Kidney (tissue), 14 donors: ENCODE measurements around the gene ISG15. TPM values are rescaled to one million over a fixed set of nuclear protein-coding genes. Genes with fewer than 3 reads are reported as not detected.

Experiments
- DNase-seq, 5 donors: peaks; one replicate each; pipeline ENCODE4 v3.0.0-alpha.2; 2013 to 2020
- FAIRE-seq: peaks from 2 replicates; lab custom pipeline; 2012; peaks lifted over from hg19 to GRCh38; lab: Jason Lieb, UNC
- H3K27ac ChIP-seq, 2 donors: one replicate each; pipeline ENCODE4 v1.7.0; 2013; ENCODE audit warnings: low read depth in 2 of 2, low read length in 2 of 2, inconsistent platforms in 1 of 2
- H3K27me3 ChIP-seq: one replicate; pipeline ENCODE4 v1.7.1; 2013; ENCODE audit warnings: low read length, inconsistent platforms; ENCODE audit not compliant: control insufficient read depth, insufficient read depth
- H3K36me3 ChIP-seq, 3 donors: one replicate each; pipeline versions ENCODE4 v1.7.0 to v1.7.1; 2013; ENCODE audit warnings: low read length in 3 of 3, control low read depth in 1 of 3, inconsistent platforms in 1 of 3; ENCODE audit not compliant: insufficient read depth in 3 of 3, control insufficient read depth in 2 of 3
- H3K4me1 ChIP-seq, 3 donors: one replicate each; pipeline versions ENCODE4 v1.7.0 to v1.7.1; 2013; ENCODE audit warnings: low read length in 3 of 3, inconsistent platforms in 1 of 3, low read depth in 1 of 3; ENCODE audit not compliant: control insufficient read depth in 2 of 3, insufficient read depth in 2 of 3
- H3K4me3 ChIP-seq, 3 donors: one replicate each; pipeline versions ENCODE4 v1.7.0 to v1.8.1; 2013; ENCODE audit warnings: low read length in 3 of 3, control low read depth in 1 of 3, inconsistent platforms in 1 of 3
- H3K9ac ChIP-seq, 3 donors: one replicate each; pipeline versions ENCODE4 v1.7.0 to v1.7.1; 2013; ENCODE audit warnings: low read length in 3 of 3, control low read depth in 1 of 3, inconsistent platforms in 1 of 3
- H3K9me3 ChIP-seq, 3 donors: one replicate each; pipeline versions ENCODE4 v1.7.0 to v1.7.1; 2013; ENCODE audit warnings: low read length in 3 of 3, control low read depth in 1 of 3, inconsistent platforms in 1 of 3; ENCODE audit not compliant: control insufficient read depth in 2 of 3, insufficient read depth in 1 of 3
- intact Hi-C: fragments of 100-400 bp; cut with DNase I; formaldehyde crosslinking; loops from one replicate; pipeline ENCODE4 v1.11.1; 2022
- polyA plus RNA-seq: library from polyadenylated mRNA; stranded (reverse); fragments of 350-450 nt; fragmentation: Illumina TruSeq; extraction: RNeasy Lipid Tissue Mini Kit (QIAGEN cat#74804); gene quantifications from one replicate; pipeline ENCODE4 v1.2.3, GENCODE V29; 2014; ENCODE audit warnings: low read depth, low replicate concordance; ENCODE audit not compliant: insufficient read depth
- total RNA-seq: library from RNA; stranded (reverse); fragmentation: NEBNext Ultra II Directional; extraction: Animal tissue kit (Norgen Biotek cat#: 25700); gene quantifications from one replicate; pipeline ENCODE4 v1.2.1, GENCODE V29; 2021
- TF ChIP-seq, protein P1 (sequence below): IDR thresholded peaks from 3 replicates; pipeline ENCODE4 v1.5.1; 2012; ENCODE audit warnings: mild to moderate bottlenecking, moderate library complexity, borderline replicate concordance; ENCODE audit not compliant: insufficient read depth; ENCODE audit errors: extremely low read depth
- donor health status: control.
- donor health status: control.
- donor health status: control.
- donor health status: control.
- donor health status: control.
- donor health status: DM: yes; HTN: yes; CAD: no.
- donor health status: Normal renal cell carcinoma (clear cell type).

Gene ISG15
- total and polyA plus RNA-seq, 2 donors from 2014 or later = 23.9 to 65.9 TPM

DNA sequence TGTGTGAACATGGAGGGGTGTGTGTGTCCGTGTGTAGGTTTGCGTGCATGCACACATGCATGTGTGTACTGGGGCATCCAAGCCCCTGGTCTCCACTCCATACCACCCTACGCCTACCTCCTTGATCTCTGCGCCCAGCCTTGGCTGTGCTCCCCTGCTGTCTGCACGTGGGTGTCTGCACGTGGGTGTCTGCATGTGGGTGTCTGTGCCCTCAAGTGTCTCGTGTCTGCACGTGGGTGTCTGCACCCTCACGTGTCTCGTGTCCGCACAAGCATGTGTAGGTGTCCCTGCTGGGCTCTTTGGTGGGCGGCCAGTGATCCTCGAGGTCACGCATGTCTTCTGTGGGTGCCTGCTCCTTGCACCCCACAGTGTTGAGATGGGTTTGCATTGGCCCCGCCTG lies 39.7 kb downstream of the ISG15 start:
- H3K4me1 ChIP-seq = no peaks in the 10 kb centered on the region
- intact Hi-C loops = no loop called here
- peaks cover 3 to 8% (median 5%) of the 10 kb centered on the region in 3 donors for H3K36me3 ChIP-seq

DNA sequence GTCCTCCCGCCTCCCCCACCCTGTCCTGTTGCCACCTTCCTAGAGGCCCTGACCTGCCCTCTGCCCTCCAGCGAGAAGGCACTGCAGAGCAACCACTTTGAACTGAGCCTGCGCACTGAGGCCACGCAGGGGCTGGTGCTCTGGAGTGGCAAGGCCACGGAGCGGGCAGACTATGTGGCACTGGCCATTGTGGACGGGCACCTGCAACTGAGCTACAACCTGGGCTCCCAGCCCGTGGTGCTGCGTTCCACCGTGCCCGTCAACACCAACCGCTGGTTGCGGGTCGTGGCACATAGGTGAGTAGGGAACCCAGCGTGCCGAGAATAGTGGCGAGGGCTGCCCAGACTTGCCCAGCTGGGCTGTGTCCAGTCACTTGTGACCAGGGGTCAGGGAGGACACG lies 40.4 kb downstream of the ISG15 start:
- H3K27ac ChIP-seq = no peak overlapping the region
- peaks cover 3 to 8% (median 5%) of the 10 kb centered on the region in 3 donors for H3K36me3 ChIP-seq
- FAIRE-seq (no peak), DNase-seq (no peak)
- TF ChIP-seq, protein P1, sequence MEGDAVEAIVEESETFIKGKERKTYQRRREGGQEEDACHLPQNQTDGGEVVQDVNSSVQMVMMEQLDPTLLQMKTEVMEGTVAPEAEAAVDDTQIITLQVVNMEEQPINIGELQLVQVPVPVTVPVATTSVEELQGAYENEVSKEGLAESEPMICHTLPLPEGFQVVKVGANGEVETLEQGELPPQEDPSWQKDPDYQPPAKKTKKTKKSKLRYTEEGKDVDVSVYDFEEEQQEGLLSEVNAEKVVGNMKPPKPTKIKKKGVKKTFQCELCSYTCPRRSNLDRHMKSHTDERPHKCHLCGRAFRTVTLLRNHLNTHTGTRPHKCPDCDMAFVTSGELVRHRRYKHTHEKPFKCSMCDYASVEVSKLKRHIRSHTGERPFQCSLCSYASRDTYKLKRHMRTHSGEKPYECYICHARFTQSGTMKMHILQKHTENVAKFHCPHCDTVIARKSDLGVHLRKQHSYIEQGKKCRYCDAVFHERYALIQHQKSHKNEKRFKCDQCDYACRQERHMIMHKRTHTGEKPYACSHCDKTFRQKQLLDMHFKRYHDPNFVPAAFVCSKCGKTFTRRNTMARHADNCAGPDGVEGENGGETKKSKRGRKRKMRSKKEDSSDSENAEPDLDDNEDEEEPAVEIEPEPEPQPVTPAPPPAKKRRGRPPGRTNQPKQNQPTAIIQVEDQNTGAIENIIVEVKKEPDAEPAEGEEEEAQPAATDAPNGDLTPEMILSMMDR = no peak
- no peaks in the 10 kb centered on the region for H3K4me1 ChIP-seq
- no peak overlapping the region for H3K4me3 ChIP-seq
- no peak overlapping the region for H3K9ac ChIP-seq
- intact Hi-C loops = no loop called here
- no peaks in the 10 kb centered on the region for H3K9me3 ChIP-seq
- H3K27me3 ChIP-seq = no peaks in the 10 kb centered on the region

More for the DNA sequence above, 39.7 kb downstream of the ISG15 start:
- Histone ChIP-seq H3K9ac (no peak overlapping the region), H3K4me3 (no peak overlapping the region), H3K9me3 (no peaks in the 10 kb centered on the region), H3K27ac (no peak overlapping the region), H3K27me3 (no peaks in the 10 kb centered on the region)
- TF ChIP-seq, protein P1 = no peak
- DNase-seq = no peak
- no peak for FAIRE-seq

DNA sequence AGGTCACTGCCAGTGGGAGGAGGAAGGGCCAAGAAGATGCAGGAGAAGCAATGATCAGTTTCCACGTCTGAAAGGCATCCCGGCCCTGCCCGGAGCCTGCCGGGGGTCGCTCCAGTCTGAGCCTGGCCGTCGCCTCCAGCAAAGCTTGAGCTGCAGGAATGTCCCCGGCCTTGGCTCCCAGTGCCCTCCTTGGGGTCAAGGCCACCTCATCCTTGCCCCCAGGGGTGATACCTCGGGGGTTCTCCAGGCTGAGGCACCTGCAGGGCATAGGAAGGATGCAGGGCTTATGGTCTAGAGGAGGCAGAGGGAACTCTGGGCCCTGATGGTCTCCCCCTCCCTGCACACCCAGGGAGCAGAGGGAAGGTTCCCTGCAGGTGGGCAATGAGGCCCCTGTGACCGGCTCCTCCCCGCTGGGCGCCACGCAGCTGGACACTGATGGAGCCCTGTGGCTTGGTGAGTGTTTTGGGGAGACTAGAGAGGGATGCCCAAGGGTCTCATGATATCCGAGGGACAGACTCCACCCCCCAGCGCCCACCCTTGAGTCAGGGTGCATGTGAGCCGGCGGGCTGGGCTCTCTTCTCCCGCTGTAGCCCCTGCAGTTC lies 40.9 kb downstream of the ISG15 start:
- H3K9me3 ChIP-seq = no peaks in the 10 kb centered on the region
- H3K9ac ChIP-seq = no peak overlapping the region
- no peak for FAIRE-seq
- peaks cover 0 to 4% (median 0%) of the 10 kb centered on the region in 3 donors for H3K4me1 ChIP-seq
- H3K4me3 ChIP-seq = no peak overlapping the region
- DNase-seq = no peak
- intact Hi-C loops = no loop called here
- peaks cover 3 to 8% (median 5%) of the 10 kb centered on the region in 3 donors for H3K36me3 ChIP-seq
- TF ChIP-seq, protein P1 = no peak
- no peak overlapping the region for H3K27ac ChIP-seq
- H3K27me3 ChIP-seq = no peaks in the 10 kb centered on the region

DNA sequence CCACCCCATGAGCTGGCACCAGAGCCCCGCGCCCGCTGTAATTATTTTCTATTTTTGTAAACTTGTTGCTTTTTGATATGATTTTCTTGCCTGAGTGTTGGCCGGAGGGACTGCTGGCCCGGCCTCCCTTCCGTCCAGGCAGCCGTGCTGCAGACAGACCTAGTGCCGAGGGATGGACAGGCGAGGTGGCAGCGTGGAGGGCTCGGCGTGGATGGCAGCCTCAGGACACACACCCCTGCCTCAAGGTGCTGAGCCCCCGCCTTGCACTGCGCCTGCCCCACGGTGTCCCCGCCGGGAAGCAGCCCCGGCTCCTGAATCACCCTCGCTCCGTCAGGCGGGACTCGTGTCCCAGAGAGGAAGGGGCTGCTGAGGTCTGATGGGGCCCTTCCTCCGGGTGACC lies 41.7 kb downstream of the ISG15 start:
- intact Hi-C loops = no loop called here
- FAIRE-seq = no peak
- peaks cover 2% of the 10 kb centered on the region for H3K27me3 ChIP-seq
- no peak overlapping the region for H3K9ac ChIP-seq
- H3K36me3 ChIP-seq = peaks cover 3 to 8% (median 5%) of the 10 kb centered on the region in 3 donors
- peaks cover 0 to 7% (median 0%) of the 10 kb centered on the region in 3 donors for H3K4me1 ChIP-seq
- TF ChIP-seq, protein P1 = no peak
- no peak overlapping the region for H3K27ac ChIP-seq
- no peaks in the 10 kb centered on the region for H3K9me3 ChIP-seq
- no peak overlapping the region for H3K4me3 ChIP-seq
- DNase-seq = no peak
